ENCODE data around the gene TAS2R43. TPM values are rescaled to one million over a fixed set of nuclear protein-coding genes. Genes with fewer than 3 reads are reported as not detected.

The TAS2R43 gene
- total RNA-seq, 1 experiment from 2014 or later = 0.48 TPM

DNA sequence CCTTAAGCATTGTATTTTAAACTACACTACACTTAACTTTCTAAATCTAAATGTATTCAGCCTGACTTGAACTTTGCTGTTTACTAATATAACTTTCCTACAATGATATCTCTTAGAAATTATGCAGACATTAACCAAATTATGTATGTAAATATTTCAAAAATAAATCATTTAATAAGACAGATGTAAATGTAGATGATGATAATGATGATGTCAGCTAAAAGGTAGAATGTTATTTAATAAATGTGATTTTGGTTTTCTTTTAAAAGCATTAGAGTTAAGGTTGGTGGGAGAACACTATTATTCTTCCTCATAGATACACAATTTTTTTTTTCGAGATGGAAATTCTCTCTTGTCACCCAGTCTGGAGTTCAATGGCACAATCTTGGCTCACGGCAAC is 10.1 kb downstream of the TAS2R43 start:
- Histone ChIP-seq H4K8ac (replicated peaks; ENCODE audit: insufficient read length, low read depth, low read length) (no peak overlapping the region), H3K79me1 (ENCODE audit: insufficient read depth, low read depth, low read length, poor library complexity, severe bottlenecking) (no peaks in the 10 kb centered on the region), H3K18ac (ENCODE audit: insufficient read length, low read depth, low read length) (no peak overlapping the region), H3K9ac (ENCODE audit: extremely low read depth, insufficient read length, low read length) (no peak overlapping the region), H2AFZ (ENCODE audit: low read length) (no peak overlapping the region), H3K14ac (ENCODE audit: insufficient read depth, low read length) (no peak overlapping the region), H2BK5ac (ENCODE audit: insufficient read length, low read length) (no peak overlapping the region), H4K5ac (ENCODE audit: insufficient read length, low read depth, low read length) (no peak overlapping the region), H2AK5ac (ENCODE audit: insufficient read length, low read length) (no peak overlapping the region), H3K23ac (ENCODE audit: insufficient read length, low read depth, low read length) (no peak overlapping the region), H2BK15ac (ENCODE audit: low read depth, low read length) (no peak overlapping the region), H3K27me3 (ENCODE audit: insufficient read depth, low read length) (no peaks in the 10 kb centered on the region), H3K23me2 (ENCODE audit: insufficient read length, low read depth, low read length, poor library complexity, severe bottlenecking) (no peaks in the 10 kb centered on the region), H3K79me2 (ENCODE audit: insufficient read depth, low read length) (no peaks in the 10 kb centered on the region), H4K91ac (ENCODE audit: insufficient read length, low read depth, low read length) (no peak overlapping the region), H3K4me1 (ENCODE audit: insufficient read depth, low read length) (no peaks in the 10 kb centered on the region), H3K27ac (ENCODE audit: insufficient read length, low read depth, low read length) (no peak overlapping the region), H3T11ph (ENCODE audit: low read length) (no peak overlapping the region), H2BK120ac (ENCODE audit: low read depth, low read length, poor library complexity, severe bottlenecking) (no peak overlapping the region), H2BK20ac (ENCODE audit: low read depth, low read length, poor library complexity, severe bottlenecking) (no peak overlapping the region), H3K56ac (ENCODE audit: insufficient read length, low read depth, low read length) (no peak overlapping the region), H3K9me3 (ENCODE audit: control insufficient read depth, low read depth, low read length) (no peaks in the 10 kb centered on the region), H2BK12ac (ENCODE audit: insufficient read length, low read depth, low read length) (no peak overlapping the region), H3K4ac (ENCODE audit: low read depth, low read length) (no peak overlapping the region), H3K4me2 (ENCODE audit: insufficient read depth, insufficient read length, low read length) (no peak overlapping the region), H4K20me1 (ENCODE audit: control insufficient read depth, insufficient read depth, insufficient read length) (no peaks in the 10 kb centered on the region)
- H3K27me3 Mint-ChIP-seq (ENCODE audit: low read depth) = no peaks in the 10 kb centered on the region
- H3K4me3 Mint-ChIP-seq = no peak overlapping the region
- no peak for DNase-seq
- no CpG with 5 or more reads among the region's 2 CpGs for WGBS (ENCODE audit: extremely low coverage, insufficient read length, low lambda C conversion rate)
- H3K9me3 Mint-ChIP-seq = peaks cover 14% of the 10 kb centered on the region in 2 experiments
- peaks cover 14 to 22% (median 21%) of the 10 kb centered on the region in 3 experiments for H3K36me3 Mint-ChIP-seq (ENCODE audit: insufficient read depth in 1 of 3, low read depth in 3 of 3)
- no peaks in the 10 kb centered on the region for H3K4me1 Mint-ChIP-seq
- TF ChIP-seq, protein P1, sequence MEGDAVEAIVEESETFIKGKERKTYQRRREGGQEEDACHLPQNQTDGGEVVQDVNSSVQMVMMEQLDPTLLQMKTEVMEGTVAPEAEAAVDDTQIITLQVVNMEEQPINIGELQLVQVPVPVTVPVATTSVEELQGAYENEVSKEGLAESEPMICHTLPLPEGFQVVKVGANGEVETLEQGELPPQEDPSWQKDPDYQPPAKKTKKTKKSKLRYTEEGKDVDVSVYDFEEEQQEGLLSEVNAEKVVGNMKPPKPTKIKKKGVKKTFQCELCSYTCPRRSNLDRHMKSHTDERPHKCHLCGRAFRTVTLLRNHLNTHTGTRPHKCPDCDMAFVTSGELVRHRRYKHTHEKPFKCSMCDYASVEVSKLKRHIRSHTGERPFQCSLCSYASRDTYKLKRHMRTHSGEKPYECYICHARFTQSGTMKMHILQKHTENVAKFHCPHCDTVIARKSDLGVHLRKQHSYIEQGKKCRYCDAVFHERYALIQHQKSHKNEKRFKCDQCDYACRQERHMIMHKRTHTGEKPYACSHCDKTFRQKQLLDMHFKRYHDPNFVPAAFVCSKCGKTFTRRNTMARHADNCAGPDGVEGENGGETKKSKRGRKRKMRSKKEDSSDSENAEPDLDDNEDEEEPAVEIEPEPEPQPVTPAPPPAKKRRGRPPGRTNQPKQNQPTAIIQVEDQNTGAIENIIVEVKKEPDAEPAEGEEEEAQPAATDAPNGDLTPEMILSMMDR (conservative IDR thresholded peaks at IDR 0.05) = no peak
- H3K27ac Mint-ChIP-seq = no peak overlapping the region
